Hepatocyte (in vitro differentiated cells): ENCODE results near the gene SNX32.

Experiments
- CTCF ChIP-seq: fragments of 200-600 bp; sonication (generic); IDR thresholded peaks from 2 replicates; pipeline ENCODE4 v1.5.1; 2016; ENCODE audit warnings: antibody characterized with exemption, mild to moderate bottlenecking; ENCODE audit not compliant: poor library complexity
- EZH2 ChIP-seq: fragments of 200-600 bp; sonication (generic); IDR thresholded peaks from 2 replicates; pipeline ENCODE4 v1.6.1; 2016; ENCODE audit warnings: antibody characterized with exemption, mild to moderate bottlenecking, borderline replicate concordance
- EZH2phosphoT487 ChIP-seq: fragments of 200-600 bp; sonication (generic); IDR thresholded peaks from one replicate; pipeline ENCODE4 v1.6.1; 2018; ENCODE audit warnings: antibody characterized with exemption, mild to moderate bottlenecking, low read depth, moderate library complexity; ENCODE audit not compliant: unreplicated experiment, severe bottlenecking

GRCh38 chr11:65868907-65869306, 35.1 kb downstream of the SNX32 start:
- TF ChIP-seq CTCF (no peak), EZH2 (no peak), EZH2phosphoT487 (no peak)
